GM18519 (cell line): ENCODE measurements around the gene KSR1.
"Not testable (repeated sequence)": the region's sequence is repeated elsewhere in the genome, so short reads cannot be mapped to it uniquely, and the experiment has no call there.

Source experiments
- ATAC-seq: cut with Tn5 transposase; IDR thresholded peaks from one replicate; pipeline ENCODE4 v1.9.1; 2021; ENCODE audit warnings: mild to moderate bottlenecking, moderate library complexity; ENCODE audit not compliant: unreplicated experiment, low FRiP score

KSR1 gene

GRCh38 chr17:27489045-27489715, 32.9 kb downstream of the KSR1 start:
- no peak for ATAC-seq

DNA sequence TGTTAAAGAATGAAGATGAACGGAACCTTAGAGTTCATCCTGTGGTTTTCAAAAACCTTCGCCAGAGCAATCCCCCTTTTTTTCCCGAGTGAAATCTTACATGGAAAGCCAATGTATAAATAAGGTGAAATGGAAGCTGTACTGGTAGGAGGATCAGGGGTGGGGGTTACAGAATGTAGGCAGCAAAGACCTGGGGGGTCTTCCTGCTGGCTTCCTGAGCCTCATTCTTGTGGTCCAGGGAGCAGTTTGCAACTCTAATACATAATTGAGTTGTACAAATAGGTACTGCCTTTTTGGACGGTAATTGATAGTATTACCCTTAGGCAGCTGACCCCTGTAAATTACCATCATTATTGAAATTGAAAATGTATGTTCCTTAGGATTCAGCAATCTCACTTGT, 34.1 kb downstream of the KSR1 start:
- no peak for ATAC-seq

GRCh38 chr17:27491713-27492190, 35.5 kb downstream of the KSR1 start:
- ATAC-seq: no peak

DNA sequence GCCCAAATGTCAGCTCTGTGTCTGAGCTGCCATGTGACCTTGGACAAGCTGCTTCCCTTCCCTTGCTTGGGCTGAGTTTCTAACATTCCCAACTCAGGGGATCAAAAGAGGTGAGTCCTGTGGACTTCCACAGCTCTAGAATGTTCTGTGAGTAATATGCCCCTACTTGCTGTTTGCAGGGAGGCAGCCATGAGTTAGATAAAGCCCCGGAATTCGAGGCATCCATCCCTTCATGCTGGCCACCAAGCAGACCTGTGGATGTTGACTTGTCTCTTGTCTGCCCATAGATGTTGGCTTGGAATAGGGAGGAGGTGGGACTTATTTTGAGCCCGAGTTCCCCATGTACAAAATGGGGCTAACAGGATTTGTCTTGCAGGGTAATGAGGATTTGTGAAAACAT, 36.2 kb downstream of the KSR1 start:
- ATAC-seq: no peak

DNA sequence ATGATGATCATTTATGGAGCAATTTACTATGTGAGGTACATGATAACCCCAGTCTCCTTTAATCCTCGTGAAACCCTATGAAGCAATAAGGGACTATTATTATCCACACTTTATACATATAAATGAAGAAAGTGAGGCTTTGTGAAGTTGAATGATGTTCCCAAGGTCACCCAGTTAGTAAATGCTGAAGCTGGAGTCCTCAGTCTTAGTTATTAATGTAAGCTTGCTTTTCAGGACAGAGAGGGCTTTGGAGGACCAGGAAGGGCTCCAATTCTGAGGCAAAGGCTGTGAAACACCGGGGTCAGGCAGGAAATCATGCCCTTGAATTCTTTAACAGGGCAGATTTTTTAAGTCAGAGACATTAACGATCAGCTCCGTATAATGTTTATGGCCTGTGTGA, 36.8 kb downstream of the KSR1 start:
- ATAC-seq: no peak

GRCh38 chr17:27494192-27495091, 38.2 kb downstream of the KSR1 start:
- ATAC-seq: no peak

GRCh38 chr17:27495460-27495859, 39.2 kb downstream of the KSR1 start:
- ATAC-seq: no peak

DNA sequence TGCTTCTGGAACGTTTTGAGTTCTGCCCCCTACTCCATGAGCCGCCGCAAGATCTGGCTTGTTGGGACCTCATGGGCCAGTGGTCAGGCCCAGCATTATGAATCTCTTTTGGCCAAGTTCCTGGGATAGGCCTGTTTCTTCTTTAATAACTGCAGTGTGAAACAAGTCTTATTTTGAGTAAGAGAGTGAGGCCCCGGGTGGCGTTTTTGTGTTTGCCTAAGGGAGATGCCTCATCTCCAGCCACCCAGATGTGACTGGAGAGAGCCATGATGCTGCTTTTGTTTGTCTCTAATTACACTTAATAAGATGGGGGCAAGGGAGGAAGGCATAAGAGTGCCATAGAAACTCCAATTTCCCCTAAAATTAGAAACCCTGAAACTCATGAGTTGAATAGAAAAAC, 39.8 kb downstream of the KSR1 start:
- ATAC-seq: no peak

DNA sequence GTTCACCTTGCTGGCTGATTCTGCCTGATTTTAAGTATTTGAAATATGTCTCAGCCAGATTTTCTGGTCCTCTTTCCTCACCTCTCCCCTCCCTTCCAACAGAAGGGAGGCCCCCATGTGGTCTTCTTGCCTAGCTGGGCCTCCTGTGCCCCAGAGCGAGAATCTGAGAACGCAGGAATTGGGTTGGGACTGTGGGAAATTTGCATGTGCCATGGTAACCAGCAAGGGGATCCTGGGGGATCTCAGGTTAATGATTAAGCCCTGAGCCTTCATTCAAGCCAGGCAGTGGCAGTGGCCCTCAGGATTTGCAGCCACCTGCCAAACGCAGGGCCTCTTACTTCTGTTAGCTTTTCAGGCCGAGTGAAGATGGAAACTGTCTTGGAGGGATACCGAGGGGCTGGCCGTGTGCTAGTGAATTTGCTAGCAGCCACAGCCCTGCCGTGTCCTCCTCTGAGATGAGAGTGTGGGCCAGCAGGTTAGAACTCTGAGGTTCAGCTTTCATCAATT, 40.2 kb downstream of the KSR1 start:
- no peak for ATAC-seq

DNA sequence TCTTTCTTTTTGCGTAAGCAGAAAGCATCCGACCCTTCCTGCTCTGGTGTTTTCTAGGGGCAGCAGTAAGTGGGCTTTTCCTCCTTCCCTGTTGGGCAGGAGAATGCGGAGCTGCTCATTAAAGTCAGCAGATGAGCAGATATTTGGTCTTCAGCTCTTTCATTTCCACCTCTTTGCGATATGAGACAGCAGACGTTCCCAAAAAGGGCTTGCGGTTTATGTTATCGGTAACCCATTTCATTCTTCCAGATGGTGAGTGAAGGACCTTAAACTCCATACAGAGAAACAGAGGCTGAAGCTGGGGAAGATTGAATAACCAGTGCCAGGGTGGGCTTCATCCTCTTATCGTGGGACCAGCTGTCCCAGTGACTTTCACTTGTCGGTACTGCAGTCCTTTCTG, 40.7 kb downstream of the KSR1 start:
- no peak for ATAC-seq

DNA sequence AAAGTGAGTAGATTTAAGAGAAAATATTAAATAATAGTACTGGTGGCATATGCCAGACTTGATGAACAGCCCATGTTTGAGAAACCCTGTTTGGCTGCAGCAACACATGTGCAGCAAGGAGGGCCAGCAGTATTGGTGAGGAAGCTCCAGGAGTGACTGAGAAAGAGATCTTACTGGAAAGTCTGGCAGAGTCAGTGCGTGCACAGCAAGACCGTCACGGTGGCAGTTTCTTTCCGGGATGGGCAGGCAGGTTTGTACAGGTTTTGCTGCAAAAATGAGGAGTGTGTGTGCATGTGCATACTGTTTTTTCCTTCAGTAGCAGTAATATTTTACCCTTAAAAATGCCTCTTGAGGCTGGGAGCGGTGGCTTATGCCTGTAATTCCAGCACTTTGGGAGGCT, 41.4 kb downstream of the KSR1 start:
- ATAC-seq: no peak

GRCh38 chr17:27498615-27499309, 42.5 kb downstream of the KSR1 start:
- no peak for ATAC-seq

GRCh38 chr17:27499451-27500265, 43.4 kb downstream of the KSR1 start:
- ATAC-seq: no peak

DNA sequence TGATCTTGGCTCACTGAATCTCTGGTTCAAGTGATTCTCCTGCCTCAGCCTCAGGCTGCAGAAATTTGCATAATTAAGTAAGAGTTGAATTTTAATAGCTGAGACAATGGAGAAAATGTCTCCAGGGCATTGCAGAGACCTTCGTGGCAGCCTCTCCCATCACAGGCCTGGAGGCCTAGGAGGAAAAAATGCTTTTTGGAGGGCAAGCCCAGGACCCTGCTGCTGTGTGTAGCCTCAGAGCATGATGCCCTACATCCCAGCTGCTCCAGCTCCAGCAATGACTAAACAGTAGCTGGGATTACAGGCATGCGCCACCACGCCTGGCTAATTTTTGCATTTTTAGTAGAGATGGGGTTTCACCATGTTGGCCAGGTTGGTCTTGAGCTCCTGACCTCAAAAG, 45.1 kb downstream of the KSR1 start:
- ATAC-seq: not testable (repeated sequence)

DNA sequence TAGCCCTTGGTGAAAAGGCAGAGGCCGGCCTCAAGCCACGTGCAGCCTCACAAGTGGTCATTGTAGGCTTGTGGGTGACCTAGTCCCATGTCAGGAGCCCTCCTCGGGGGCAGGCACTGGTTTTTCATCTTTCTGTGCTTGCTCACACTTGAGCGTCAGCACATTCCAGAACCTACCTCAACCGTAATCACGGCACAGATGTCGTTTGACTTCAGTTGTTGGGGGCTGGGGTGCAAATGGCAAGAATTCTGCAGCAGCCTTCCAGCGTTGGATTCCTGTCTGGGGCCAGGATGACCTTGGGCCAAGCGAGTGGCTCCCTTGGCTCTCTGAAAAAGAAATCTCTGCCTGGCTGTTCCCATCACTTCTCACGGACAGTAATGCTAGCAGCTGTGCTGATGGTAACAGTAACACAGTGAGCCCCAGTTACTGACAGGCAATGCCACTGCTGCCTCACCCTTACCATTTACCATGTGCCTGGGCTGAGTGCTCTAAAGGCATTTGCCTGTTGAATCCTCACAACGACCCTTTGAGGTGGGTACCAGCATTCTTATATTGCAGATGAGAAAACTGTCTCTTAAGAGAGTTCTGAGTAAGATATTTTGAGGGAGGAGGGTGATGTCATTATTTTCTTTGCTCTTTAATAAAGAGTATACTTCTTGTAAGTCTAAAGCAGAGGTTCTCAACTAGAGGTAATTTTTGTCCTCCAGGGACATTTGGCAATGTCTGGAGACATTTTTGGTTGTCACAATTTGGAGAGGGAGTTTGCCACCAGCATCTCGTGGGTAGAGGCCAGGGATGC, 46.5 kb downstream of the KSR1 start:
- ATAC-seq: no peak

DNA sequence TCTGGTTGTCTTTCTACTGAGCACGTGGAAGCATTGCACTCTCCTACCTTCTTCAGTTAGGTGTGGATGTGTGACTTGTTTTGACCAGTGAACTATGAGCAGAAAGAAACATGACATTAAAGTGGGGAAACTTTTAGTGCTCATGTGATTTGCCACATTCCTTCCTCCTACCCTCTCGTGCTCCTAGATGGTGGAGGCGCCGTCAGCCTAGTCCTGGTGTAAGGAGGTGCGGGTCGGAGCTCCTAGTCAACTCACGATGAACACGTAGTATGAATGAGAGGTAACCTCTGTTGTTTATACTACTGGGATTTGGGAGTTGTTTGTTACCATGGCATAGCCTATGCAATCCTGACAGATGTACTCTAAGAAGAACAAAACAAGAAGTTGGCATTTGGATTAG, 47.4 kb downstream of the KSR1 start:
- ATAC-seq: no peak

DNA sequence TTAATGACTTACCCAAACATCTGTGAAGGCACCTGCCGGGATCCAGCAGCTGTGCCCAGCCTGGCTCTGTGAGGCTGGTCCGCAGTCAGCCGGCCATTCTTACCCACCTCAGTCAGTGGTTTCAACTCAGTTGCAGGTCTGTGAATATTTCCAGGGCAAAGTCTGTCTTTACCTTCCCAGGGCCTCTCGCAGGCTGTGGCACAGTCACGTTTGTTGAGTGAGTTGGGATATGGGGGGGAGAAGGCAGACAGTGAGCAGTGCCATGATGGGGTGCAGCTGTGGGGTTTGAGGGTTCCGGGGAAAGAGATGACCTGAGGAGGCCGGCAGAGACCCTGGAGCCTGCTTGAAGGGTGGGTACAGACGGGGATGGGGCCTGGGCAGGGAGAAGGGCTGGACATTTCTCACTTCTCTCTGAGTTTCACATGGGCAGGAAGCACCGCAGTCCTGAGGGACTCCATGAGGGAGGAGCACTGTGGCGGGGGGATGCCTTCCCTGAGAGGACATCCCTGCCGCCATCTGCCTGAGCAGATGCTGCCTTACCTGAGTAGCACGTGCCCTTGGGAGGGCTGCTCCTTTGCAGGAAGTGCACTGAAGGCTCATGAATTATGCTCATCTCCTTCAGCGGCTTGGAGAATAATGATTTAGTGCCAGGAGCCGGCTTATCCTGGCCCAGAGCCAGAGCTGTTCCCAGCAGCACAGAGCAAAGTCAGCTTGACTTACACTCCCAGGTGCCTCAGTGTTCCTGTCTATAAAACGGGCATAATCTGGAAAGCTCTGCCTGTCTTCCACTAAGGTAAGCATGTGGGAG, 48.1 kb downstream of the KSR1 start:
- ATAC-seq: no peak

GRCh38 chr17:27506348-27507218, 50.3 kb downstream of the KSR1 start:
- ATAC-seq: no peak
